Measurements from ENCODE around the gene CFI.
A peak's percentile ranks its signal among the peaks of the same experiment; 100 is the strongest.

The CFI gene

DNA sequence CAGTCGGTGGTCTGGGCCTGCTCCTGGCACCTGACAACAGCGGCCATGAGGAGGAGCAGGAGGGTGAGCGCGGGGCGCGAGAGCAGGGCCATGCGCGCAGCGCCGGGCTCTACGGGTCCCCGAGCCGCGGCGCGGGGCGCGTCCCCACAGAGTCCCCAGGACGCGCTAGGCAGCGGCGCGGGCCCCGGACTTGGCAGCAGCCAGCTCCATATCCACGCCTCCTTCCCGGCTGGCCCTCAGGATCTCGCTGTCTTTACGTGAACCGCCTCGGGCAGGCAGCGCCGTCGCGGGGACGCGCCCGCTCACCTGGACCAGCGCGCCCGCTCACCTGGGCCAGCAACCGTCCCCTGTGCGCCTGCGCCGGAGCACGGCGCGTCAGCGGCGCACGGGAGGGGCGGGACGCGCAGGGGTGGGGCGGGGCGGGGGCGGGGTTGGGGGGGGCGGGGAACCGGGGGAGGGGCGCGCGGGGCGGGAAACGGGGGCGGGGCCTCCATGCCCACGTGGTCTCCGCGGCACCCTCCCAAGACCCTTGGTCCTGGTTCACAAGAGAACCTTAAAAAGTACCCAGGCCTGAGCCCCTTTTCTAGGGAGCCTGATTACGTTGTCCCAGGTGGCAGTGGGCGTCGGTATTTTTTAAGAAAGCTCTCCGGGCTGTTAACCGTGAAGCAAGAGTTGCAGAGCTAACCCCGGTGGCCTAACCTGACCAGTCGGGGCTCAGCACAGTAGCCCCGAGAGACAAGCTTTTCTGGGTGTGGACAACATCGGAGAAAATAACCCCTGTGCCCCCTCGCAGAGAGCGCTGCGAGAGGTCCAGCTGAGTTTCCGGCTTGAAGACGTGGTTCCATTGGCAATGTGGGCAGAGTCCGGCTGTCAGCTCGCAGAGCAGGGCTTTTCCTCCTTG is 71.8 kb downstream of the CFI start, which contains the start of gene PLA2G12A:
PLA2G12A (minus strand) TSS at position 353 of the 901 bp plus-strand sequence; CDS start at position 92, 261 bp downstream.
- DNase-seq, result peak; percentile 58

DNA sequence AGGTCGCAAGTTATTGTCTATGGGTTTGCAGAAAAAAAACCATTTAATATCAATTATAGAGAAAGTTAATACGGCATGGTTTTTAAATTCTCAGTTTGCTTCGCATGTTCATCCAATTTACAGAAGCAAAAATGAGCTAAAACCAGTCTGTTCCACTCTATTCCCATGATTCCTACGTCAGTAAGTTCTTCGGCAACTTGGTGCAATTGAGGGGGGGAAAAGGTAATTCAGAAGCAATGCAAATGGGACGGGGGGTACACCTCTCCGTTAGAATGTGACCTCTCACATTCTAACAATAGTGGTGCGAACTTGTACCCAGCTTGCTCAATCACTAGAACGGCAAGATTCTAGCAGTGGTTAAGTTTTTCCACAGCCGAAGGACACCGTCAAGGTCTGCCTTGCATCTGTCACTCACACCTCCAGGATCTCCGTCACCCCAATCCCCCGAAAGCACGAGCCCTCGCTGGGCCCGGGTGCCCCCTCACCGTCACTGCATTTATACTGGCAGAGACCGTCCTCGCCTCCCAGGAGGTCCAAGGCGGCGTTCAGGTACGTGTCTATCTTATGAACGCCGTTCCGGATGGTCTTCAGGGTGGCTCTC is 72.6 kb downstream of the CFI start:
- no peak for DNase-seq

DNA sequence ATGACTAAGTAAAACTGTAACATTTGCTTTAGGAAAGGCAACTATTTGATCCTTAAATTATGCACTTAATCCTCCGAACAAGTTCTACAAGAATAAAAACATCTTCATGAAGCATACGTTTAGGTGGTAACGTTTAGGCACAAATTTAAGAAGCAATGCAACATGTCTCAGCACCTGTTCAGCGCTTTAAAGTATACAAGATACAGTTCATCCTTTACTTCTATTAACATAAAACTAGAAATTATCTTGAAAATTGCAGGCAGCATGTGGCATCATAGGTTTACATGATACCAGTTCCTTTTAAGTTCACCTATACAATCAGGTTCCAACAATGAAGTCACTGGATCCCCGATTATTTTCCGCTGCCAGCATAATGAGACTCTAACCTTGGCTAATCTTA is 73.4 kb downstream of the CFI start:
- no peak for DNase-seq

- DNase-seq, result no peak
These were observed 78.7 kb downstream of the CFI start for GRCh38 chr4:109723110-109723509.

GRCh38 chr4:109722357-109722756 is 79.4 kb downstream of the CFI start:
- DNase-seq, result no peak

DNA sequence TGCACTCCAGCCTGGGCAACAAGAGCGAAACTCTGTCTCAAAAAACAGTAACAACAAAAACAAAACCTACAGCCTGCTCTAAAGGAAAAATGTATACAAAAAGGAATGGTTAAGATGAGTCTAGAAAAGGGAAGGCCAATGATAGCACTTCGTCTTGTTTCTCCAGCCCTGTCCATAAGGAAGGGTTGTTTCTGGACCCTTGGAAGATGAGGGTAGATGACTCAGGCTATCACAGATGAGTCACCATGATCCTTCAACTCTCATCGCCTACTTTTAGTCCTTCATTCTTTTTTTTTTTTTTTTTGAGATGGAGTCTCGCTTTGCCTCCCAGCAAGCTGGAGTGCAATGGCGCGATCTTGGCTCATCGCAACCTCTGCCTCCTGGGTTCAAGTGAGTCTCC is 80.8 kb downstream of the CFI start:
- DNase-seq, result peak; percentile 37

- no peak for DNase-seq
These were observed 82.2 kb downstream of the CFI start for GRCh38 chr4:109719604-109720003.

- no peak for DNase-seq
These were observed 83.0 kb downstream of the CFI start for GRCh38 chr4:109718759-109719158.

GRCh38 chr4:109713500-109713899 is 88.3 kb downstream of the CFI start:
- DNase-seq, result no peak

DNA sequence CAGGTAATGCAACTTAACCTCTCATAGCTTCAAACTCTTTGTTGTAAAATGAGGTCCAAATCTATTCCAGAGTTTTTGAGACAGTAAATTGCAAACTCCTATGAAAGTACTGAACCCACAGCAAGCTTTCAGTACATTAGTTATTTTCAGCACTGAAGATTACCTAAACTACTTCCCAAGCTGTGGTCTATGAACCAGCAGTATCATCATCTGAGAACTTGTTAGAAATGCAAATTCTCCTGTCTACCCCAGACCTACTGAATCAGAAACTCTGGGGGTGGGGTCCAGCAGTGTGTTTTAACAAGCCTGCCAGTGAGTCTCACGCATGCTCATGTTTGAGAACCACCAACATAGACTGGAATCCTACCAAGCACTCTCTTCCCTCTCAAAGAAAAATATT is 92.8 kb downstream of the CFI start:
- DNase-seq, result no peak

GRCh38 chr4:109708435-109708834 is 93.4 kb downstream of the CFI start:
- DNase-seq, result no peak

DNA sequence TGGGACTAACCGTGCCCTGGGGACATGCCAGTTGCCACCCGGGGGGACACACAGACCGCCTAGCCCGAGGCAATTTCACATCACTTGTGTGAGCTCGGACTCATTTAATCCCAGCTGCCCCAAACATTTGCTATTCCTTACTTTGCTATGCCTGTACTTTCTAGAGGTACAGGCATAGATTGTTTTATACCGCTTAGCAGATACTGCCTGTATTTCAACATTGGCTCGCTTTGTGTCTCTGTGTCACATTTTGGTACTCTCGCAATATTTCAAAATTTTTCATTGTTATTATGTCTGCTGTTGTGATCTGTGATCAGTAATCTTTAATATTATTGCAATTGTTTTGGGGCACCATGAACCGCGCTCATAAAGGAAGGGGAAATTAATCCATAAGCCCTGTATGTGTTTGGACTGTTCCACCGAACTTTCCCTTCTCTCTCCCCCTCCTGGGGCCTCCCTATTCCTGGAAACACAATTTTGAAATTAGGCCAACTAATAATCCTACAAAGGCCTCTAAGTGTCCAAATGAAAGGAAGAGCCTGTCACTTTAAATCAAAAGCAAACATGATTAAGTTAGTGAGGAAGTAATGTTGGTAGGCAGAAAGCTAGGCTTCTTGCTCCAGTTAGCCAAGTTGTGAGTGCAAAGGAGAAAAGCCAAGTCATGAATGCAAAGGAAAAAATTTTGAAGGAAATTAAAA is 98.0 kb downstream of the CFI start:
- peak; percentile 20 for DNase-seq

DNA sequence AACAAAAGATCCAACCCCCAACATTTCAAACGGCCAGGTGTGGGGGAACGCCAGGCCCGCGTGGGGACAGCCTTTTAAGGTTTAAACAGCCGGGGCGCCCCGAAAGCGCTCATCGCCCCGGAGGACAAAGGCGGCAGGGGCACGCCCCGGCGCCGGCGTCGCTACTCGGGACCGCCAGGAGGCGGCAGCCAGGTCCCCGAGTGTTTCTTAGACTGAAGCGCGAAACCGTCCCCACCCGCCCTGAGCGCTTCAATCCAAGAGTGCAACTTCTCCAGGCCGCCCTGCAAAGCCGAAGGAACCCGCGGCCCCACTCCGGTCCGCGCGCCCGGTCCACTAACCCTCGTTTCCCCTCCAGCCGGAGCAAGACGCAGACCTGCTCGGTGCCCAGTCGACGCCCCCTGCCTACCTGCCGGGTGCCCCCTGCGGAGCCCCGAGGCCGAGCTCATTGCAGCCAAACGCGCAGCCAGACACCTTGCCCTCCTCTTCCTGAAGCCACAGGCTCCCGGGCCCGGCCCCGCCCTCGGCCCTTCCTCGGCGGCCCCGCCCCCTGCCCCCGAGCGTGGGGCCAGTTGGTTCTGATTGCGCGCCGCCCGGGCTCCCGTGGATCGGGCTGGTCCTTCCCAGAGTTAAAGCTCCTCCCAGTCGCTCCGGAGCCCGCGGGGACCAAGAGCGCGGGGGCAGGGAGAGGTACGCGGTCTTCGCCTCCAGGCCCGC is 98.7 kb downstream of the CFI start, which contains the start of gene CASP6:
CASP6 (minus strand) TSS at position 496 of the 714 bp plus-strand sequence; CDS start at position 446, 50 bp downstream.
- peak; percentile 69 for DNase-seq

GRCh38 chr4:109701566-109702410 is 100.0 kb downstream of the CFI start:
- peak; percentile 2 for DNase-seq

GRCh38 chr4:109699553-109700225 is 102.1 kb downstream of the CFI start:
- DNase-seq, result peak; percentile 32

DNA sequence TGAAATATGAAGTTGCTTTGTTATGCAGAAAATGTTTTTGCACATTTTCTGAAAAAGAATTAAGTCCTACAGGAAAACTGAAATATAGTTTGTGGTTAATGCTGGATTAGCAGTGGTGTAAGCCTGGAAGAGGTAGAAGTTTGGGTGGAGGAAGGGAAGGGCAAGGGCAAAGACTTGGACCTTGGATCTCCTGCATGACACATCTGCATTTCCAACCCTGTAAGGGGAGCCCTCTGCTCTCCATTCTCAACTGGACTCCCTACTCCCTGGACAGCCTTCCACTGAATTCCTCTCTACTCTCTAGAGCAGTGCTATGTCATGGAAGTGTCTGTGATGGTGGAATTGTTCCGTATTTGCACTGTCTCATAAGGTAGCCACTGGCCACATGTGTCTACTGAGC is 103.1 kb downstream of the CFI start:
- no peak for DNase-seq

- no peak for DNase-seq
These were observed 110.3 kb downstream of the CFI start for GRCh38 chr4:109691411-109691920.
